GM21737 (cell line): ENCODE data around the gene HDGF.

Experiments
- ATAC-seq: cut with Tn5 transposase; IDR thresholded peaks from one replicate; pipeline ENCODE4 v1.9.1; 2021; ENCODE audit warnings: mild to moderate bottlenecking, moderate library complexity; ENCODE audit not compliant: unreplicated experiment

The HDGF gene

DNA sequence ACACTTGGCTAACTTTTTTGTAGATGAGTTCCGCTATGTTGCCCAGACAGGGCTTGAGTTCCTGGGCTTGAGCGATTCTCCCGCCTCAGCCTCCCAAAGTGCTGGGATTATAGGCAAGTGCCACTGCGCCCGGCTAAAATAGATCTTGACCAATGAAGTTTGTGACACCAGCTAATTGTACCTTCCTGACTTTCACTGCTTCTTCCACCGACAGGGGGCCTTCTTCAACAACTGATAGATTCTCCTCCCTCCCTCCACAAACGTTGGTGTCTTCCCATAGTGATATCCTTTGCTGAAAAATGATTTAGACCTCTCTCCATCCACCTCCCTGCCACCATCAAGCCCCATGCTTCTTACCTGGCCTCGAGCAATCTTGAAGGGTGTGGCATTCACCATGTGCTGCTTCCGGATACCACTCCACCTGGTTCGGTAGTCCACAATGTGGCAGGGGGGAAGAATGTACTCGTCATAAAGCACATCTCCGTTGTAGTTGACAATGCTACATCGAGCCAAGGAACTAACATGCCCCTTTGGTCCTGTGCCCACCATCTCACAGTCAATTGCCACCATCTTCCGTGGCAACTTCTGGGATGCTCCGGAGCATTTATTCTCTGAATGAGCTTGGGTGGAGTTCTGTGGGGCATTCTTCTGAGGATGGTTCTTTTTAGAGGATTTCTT is 24.8 kb downstream of the HDGF start:
- no peak for ATAC-seq

DNA sequence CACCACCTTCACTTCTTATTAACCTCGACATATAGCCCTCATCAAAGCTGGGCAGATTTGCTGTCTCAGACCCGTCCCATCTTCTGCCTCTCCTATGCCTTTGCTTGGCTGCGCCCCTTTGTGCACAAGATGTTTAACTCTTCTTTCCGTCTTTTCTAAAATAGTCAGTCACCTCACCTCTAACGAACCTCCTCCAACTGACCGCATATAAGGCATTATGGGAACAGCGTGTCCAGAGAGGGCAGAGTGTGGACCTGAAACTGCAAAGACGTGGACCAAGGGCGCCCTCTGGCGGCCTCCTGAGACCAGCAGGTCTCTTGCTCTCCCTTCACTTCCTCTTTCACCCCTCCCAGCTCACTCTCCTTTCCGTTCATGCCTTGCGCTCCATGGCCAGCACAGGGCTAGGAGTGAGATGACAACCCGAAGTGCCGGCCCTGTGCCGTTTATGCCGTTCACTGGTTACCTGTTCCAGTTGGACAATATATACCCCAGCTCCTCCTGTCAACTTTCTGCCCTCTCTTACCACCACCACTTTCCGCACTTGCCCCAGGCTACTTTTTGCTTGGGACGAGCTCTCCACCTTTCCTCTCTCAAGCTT is 25.7 kb downstream of the HDGF start:
- ATAC-seq, result peak; percentile 35

DNA sequence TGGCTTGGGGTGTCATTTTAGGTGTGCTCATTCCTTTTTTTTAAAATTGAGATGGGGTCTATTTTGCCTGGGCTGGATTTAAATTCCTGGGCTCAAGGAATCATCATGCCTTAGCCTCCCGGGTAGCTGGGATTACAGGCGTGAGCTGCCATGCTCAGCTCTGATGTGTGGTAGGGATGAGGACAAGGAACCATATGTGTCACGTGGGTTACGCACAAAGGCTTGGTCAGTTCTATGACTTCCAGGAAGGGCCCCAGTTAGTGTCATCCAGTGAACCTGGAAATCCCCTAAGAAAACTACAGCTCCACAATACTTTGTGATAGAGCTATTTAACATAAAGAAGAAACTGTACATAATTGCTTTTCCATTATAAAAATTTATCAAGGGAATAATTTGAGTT is 29.9 kb downstream of the HDGF start:
- ATAC-seq, result no peak

DNA sequence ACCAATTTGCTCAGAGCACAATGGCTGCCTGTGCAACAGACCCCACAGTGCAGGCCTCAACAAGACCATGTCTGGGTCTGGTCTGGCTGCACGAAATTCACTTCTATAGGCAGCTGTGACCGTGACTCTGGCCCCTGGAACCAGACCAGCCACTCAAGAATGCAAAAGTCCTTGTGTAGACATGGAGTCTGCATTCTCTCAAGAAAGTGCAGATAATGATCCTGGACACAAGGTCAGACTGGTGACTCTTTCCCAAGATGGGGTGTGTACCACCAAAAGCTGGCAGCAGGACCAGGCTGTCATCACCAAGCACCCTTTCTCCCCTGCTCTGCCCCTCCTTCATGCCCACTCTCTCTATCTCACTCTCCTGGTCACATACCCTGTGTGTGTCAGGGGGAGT is 30.3 kb downstream of the HDGF start:
- no peak for ATAC-seq

DNA sequence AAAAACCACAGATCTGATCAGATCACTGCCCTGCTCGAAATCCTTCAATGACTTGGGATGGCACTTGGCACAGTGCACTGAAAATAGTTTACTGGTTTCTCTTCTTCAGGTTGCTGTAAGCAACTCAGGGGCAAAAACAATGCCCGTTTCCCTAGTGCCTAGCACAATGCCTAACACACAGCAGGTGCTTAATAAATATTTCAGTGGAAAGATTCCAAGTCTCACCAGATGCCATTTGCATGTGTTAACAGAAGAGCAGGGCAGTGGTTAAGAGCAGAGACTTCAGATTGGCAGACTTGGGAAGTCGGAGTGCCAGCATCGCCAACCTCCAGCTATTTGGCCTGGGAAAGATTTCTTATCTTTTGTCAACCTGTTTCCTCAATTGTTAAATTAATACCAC is 34.1 kb downstream of the HDGF start:
- no peak for ATAC-seq

DNA sequence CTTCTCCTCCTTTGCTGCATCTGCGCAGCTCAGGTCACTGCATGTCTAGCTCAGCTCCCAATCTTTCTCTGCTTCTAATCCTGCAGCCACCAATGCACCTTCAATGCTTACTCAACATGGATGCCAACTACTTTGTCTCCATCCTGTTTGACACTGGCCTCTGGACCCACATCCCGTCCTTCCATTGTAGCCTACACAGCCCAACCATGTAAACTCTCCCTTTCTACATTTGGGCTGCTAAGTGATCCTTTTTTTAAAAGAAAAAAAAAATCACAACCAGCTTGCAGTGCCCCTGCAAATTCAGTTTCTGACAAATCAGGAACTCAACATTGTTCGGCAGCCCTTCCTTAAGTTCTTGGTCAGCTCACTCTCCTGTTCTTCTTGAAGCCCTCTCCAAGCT is 36.6 kb downstream of the HDGF start:
- ATAC-seq, result no peak

DNA sequence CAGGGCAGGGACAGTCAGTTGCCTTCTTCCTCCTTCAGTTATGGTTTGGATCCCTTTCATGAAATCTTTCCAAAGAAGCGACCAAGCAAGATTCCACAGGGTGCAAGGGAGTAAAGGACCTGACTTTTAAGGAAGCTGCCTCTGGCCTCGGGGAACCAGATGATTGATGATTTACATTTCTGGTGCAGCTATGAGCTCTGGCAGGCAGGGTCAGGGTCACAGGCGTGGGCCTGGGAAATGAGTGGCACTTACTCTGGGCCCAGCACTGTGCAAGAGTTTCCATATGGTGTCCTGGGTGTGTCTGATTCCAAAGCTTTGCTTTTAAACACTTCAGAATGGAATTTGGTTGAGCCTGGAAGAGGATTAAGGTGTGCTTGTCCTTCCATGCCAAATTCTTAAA is 38.8 kb downstream of the HDGF start:
- no peak for ATAC-seq

DNA sequence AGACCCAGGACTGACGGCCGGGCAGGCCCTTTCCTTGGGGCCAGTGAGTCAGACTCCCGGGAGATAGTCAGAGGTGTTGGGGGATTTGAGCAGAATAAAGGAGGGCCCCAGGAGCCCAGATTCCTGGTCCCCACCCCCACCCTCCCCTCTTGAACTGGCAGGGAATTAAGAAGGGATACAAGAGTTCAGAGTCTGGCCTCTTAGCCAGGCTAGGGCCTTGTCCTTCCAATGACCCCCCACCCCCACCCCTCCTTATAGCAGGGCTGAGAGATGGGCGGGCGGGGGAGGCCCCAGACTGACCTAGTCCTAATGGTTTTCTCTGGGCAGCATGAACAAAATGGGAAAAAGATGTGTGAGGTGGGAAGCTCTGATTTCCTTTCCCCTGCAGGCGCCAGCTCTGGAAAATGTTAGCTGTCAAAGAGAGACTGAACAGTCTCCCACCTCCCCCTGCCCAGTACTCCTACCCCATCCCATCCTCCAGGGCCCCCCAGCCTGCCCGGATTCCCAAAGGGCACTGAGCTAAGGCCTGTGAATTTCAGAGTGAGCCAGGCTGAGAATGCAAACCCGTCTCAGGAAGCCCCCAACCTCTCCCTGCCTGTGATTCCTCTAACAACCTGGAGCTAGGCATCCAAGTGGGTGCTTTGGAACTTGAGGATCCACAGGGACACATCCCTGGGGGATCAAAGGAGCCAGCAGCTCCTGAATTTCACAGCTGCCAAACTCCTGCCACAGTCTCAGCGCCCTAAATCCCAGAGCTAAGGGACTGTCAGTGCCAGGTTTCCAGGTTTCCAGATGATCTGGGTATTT is 40.3 kb downstream of the HDGF start:
- no peak for ATAC-seq

DNA sequence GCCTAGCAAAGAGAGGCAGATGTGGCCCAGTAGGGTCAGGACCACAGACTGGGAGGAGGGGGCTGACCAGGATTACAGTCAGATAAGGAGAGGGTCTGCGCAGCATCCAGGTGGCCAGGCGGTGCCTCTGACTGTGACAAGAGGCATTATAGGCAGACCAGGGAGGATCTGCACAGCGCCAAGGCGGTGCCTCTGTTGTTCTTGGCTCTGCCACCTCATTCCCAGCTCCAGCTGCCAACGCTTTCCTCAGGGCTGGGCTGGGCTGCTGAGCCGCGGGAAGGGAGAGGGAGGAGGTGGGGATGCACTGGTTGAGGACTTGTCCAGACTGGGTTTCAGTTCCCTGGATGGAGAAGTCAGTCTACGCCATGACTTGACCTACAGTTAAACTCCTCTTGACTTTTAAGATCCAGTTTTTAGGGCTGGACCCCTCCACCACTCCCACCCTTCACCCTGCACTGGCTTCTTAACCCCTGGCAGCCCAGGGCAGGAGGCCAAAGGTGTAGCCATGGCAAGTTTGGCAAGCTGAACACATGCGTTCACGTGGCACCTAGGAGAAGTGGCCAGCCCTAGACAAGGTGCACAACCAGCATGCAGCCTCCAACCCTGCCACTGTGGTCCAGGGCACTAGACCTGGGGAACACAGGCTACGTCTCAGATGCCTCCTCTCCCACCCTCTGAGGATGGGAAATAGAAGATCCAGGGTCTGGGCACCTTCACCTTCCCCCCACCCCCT is 41.6 kb downstream of the HDGF start:
- ATAC-seq, result no peak

DNA sequence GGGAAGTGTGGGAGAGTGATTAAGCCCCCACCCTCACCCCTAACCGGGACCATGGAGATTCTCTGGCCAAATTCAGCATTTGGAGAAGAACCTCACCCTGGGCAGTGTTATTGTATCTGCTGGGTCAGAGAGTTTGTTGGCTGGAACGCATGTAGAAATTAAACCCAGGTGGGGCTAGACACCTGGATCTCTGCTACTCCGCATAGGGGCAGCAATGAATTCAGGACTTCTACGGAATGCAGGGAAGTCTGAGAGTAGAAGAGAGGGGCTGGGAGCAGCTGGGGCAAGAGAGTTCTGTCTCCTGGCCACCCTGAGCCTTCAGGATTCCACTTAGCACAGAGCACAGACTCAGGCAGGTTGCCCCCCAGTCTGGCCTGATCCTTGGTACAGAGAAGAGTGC is 42.4 kb downstream of the HDGF start:
- no peak for ATAC-seq

DNA sequence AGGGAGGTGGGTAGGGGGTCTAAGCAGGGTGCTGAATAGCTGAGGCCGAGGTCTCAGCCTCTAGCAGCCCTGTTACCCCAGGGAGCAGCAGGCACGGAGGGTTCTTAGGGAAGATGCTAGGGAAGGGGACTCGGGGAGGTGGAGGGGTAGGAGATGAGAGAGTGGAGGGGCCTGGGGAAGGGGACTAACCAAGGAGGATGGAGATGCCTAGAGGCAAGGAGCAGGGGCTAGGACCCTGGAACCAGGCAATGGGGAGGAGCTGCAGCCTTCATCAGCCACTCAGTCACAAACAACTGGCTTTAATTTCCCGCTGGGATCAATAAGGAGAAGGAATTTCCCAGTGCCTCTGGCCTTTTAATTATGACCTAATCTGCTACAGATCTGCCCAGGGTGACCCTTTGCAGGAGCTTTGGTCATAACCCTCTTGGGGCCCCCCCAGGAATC is 43.2 kb downstream of the HDGF start:
- no peak for ATAC-seq

DNA sequence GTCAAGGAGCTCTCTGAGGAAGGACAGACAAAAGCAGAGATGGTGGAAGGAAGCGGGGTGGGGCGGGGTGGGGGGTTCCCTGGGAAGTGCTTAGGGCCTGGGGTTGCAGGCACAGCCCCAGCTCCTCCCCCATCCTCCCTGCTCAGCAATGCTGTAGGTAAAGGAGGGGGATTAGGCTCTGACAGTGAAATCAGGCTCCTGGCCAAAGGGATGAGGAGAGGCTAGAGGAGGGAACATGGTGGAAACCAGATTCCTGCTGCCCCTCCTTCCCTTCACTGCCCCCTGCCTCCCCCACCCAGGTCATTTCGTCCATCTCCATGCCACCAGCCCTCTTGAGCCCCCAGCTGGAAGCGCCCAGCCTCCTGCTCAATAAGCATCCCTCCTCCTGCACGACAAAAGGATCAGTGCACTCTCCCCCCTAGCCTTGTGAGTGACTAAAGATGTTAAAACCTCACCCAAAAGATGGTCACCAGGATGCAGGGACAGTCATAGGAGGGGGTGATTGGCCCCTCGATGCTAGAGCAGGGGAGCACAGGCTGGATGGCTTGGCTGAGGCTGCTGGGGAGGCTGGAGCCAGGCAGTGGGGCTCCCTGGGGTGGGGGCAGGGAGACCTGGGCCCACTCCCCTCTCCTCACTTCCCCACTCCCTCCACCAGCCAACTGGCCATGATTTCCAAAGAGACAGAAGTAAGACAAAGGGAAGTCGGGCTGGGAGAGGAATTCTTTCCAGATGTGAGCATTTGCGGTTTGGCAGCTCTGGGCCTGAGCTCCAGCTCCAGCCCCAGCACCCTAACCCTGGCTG is 43.9 kb downstream of the HDGF start:
- no peak for ATAC-seq

DNA sequence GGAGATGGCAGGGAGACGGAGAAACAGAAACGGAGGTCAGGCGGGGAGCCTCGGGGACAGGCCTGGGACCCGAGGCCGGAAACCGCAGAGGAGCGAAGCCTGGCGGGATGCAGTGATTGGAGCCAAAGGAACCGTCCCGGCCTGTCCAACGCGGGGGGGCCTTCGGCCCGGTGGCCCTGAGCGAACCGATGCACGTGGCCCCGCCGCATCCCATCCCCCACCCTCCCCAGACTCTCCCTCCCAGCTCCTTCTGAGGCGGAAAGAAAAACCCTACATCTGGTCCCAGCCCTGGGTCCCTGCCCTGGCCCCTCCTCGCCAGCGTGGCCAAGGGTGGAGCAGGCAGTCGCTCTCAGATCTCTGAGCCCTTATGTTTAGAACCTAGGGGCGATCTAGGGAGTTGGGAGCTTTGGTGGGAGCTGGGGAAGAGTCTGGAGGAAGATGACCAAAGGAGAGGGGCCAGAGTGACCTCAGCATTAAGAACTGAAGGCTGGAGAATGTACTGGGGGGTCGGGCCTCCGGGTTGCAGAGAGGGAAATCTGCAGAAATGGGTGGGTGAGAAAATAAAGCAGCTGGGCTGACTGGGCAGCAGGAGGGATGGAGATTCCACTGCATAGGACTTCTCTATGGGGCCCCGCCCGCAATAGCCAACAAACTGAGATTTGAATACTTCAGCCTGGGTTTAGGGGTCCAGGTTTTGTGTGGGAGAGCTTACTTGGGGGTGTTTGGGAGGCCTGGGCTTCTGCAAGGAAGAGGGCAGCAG is 44.6 kb downstream of the HDGF start:
- no peak for ATAC-seq

DNA sequence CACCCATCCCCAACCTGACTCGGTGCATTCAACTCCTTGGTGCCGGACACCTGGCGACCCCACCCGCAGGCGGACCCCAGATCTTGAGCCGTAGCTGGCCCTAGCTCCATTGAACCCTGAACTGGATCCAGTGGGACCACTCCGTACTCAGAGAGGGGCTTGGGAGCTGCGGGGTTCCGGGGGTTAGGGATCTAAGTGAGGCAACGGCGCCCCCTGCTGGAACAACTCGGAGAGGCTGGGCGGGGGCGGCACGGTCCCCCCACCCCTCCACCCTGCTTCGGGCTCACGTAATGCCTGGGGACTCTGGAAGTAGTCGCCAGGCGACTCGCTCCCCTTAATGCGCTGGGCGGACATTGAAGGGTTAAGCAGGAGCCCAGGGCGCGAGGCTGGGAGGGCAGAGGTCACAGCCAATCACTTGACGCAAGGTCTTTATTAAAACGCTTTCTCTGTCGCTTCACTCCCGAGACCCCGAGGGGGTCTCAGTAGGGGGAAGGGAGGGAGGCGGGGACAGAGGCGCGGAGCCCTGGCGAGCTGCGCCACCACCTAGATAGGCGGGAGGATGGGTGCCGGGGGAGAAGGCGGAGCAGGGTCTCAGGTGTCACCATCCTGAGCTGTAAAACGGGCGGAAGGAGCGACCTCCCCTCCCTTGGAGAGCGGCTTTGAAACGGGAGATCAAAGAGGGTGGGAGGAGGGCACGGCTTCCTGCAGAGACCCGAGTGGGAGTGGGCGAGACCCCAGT is 45.4 kb downstream of the HDGF start:
- no peak for ATAC-seq

DNA sequence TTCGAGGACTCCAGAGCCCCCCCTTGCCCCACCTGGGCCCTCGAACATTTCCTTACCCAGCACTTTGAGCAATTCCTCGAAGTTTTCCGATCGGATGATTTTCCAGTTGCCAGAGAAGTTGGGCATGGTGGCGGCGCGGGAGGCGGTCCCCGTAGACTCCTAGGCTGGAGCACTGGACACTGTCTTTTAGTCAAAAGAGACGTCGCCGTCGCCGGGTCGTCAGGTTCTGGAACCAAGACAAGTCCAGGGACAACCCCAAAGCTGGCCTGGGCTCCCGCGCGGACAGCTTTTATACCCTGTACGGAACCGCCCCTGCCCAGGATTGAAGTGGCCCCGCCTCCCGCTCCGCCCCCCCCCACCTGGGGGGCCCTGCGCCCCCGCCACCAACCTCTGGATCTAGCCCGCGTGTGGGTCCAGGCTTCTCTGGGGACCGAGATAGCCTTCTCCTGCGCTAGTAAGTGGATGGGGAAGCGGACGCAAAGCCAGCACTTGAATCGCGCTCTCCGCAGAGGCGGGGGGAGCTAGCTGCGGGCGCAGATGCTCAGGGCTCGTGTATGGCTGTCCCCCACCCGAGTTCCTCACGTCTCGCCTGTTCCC is 46.1 kb downstream of the HDGF start, which contains the start of gene CRABP2:
TSS of gene CRABP2 (minus strand) at position 263 of the 597 bp plus-strand sequence. CDS start at position 126, 137 bp downstream.
- no peak for ATAC-seq

DNA sequence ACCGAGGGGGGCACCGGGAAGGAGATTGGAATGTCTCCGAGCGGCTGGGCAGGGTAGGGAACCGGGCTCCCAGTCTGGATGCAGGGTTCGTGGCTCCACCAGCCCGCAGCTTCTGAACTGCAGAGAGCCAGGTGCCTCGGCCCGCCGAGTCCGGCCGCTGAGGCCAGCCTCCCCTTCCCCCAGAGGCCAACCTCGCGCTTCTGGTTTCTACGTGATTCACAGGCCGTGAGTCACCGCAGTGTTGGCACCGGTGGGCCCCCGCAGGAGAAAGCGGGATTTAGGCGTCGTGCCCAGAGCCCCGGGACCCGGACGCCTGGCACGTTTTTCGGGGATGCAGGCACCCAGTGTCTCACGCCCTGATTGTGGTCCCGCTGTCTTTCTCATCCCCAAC is 46.5 kb downstream of the HDGF start:
- ATAC-seq, result no peak

DNA sequence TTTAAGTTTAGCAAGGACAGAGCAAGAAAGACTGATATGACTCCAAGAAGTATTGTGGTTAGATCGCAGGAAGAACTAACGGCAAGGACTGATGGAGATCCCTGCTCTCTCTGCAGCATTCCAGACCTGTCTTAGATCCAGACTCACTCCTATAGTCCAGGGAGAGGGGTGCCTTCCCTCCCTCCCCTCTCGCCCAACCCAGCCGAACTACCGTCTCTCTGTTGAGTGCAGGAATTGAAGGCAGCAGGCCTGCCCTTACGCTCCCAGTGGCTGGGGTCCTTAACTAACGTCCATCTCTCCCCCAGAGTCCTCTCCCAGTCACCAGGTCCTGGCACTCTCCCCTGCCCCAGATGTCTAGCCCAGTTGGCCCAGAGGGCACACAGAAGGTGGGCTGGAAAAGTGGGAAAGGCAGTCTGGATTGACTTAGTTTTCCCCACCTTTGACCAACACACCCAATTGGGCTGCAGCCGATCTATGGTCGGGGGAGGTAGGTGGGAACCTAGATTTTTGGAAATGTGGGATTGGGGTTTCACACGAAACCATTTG is 47.2 kb downstream of the HDGF start:
- no peak for ATAC-seq

DNA sequence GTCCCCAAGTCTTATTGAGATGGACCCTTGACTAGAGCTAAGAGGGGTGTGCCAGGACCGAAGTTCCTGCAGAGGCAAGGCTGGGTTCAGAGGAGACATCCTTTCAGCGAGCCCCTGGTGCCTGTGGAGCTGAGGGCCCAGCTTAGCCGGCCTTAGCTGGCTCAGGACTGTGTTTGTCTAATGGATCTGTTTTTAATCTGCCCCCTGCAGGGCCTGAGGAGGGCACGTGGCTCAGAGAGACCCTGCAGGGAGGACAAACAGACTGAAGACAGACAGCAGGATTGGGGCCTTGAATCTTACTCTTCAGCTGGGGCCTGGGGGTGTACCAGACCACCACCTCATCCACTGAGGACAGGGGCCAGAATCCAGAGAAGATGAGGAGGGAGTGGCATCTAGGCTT is 47.7 kb downstream of the HDGF start:
- ATAC-seq, result no peak
